GM18502 (cell line): ENCODE measurements around the gene CENPP.

ENCODE experiments used
- ATAC-seq: cut with Tn5 transposase; IDR thresholded peaks from one replicate; pipeline ENCODE4 v1.9.1; 2021; ENCODE audit warnings: mild to moderate bottlenecking; ENCODE audit not compliant: unreplicated experiment, poor library complexity

CENPP gene

DNA sequence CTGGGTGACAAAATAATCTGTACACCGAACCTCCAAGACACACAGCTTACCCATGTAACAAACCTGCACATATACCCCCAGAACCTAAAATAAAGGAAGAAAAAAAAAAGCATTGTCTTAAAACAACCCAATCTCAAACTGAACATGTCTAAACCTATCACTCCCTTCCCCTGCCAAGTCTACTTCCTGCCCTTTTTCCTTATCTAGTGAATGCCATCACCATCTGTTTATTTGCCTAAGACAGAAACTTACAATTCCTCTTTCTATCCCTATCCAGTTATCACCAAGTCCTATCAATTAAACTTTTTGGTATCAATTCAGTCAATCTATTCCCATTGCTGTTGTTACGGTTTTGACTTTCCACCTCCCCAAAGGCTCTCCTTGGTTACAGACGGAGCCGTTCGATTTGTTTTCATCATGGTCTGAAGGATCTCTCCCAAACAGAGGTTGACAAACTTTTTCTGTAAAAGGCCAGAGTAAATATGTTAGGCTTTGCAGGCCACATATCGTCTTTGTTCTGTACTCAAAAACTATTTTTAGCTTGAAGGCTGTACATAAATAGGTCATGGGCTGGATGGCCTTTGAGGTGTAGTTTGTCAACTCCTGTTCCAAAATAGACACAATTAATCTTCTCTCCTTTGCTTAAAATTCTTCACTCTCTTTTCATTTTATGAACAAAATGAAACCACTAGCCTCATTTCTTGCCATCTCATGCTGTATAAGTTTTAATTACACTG lies 12.7 kb upstream of the CENPP start:
- no peak for ATAC-seq

DNA sequence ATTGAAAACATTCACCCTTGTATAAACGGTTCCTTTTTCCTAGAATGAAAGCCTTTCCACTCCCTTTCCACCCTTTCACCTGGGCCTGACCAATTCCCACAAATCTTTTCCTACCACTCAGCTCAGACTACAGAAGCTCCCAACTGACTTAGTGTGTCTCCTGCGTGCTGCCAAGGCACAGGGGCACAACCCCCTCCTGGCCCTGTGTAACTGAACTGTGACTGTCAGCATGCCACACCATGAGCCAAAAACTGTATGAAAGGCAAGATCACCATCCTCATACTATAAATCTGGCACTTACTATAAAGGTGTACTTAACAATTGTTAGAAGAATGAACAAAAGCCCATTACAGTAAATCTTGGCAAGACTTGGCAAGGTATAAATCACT lies 12.1 kb upstream of the CENPP start:
- ATAC-seq: no peak

DNA sequence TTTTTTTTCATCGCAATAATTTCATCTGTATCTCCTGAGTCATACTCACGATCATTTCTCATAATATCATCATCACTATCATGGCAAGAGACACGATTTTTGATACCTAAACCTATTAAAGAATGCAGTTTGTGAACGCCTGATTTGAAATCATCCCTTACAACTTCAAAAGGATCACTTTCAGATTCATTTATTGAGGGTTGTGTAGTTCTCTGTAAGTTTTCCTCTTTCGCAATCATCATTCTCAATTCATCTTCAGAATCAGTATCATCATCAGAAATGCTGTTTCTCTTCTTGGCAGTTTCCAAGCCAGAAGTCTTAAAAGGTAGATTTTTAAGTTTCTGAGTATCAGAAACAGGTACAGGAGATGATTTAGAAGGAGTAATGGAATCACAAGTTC lies 10.3 kb upstream of the CENPP start:
- no peak for ATAC-seq

DNA sequence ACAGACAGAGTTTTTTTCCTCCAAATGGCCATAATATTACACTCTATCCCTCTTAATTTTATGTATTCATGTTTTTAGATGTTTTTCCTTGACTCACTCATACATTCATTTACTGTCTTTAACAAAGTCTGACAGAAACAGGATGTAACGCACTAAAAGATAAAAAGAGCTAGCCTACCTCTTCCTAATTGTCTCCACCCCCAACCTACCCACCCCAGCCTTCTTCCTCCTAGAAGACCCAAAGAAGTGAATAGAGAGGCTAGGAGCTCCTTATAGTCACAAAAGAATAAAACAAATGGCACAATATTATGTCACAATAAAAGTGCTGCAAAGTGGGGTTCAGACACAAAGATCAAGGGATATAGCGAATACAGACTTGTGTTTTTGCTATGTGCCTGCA lies 1.3 kb upstream of the CENPP start:
- no peak for ATAC-seq

DNA sequence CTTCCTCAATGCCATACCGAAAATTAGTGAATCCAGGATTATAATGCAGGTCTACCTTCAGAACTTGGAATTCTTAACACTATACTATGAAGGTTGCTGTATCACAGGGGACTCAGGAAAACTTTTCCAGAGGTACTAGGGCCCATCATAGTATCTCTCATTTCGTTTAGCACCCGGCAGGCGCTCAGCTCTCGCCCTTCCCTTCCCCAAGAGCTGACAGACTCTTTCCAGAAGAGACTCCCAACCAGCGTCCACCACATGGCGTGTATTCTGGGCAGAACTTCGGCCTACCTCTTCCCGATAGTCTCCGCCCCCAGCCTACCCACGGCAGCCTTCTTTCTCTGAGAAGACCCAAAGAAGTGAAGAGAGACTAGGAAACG lies 874 bp upstream of the CENPP start:
- peak; percentile 17 for ATAC-seq

DNA sequence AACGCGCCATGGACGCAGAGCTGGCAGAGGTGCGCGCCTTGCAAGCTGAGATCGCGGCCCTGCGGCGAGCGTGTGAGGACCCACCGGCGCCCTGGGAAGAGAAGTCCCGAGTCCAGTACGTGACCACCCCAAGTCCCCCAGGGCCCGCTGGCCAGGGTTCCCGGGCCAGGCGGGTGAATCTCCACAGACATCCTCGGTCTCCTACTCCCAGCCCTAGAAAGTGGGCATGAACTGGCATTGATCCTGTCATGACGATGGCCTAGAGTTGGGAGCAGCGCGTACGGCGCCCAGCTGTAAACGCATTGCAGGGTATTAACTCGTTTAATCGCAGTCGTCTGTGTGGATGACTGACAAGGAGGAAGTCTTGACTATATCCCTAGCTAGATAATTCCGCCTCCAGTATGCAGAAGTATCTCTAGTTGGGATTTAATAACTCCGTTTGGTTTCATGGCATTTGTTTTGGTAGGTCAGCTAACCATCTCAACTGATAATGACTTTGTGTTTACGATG lies 293 bp downstream of the CENPP start:
- ATAC-seq: peak; percentile 3

DNA sequence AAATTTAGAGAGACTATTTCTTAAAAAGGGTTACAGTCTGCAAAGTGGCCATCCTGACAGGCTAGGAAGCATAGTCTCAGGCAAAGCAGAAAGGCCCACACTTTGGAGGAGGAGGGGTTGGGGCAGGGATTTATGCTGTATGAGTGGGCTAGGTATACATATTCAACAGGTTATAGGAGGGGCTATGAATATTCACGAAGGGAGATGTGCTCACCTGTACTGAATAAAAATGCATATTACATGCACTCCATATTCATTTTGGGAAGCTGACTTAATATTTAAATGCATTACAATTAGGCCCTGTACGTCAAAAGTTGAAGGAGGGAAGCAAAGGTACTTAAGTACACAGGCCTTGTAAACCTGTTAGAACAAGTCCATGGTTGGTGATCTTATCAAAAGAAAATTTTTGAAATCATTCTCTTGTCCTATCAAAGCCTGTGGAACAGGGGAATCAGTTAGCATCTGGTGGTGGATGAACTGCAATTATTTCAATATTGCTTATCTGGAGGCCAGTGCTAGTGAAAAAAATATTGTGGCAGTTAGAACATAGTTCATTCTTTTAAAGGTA lies 1.6 kb downstream of the CENPP start:
- ATAC-seq: no peak

DNA sequence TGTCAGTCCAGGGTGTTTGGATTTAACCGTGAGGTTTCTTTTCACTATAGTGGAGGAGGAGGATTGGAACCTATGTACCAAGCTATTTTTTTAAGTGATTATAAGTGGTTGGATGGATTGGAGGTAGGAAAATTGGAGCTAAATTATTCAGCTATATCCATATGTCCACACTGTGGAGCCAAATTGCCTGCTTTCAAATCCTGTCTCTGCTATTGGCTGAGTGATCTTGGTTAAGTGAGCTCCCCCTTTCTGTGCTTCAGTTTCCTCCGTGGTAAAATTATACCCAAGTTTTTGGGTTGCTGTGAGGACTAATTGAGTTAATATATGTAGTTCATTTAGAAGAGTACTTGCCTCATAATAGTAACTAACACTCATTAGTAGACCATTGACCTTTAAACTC lies 2.5 kb downstream of the CENPP start:
- ATAC-seq: no peak

DNA sequence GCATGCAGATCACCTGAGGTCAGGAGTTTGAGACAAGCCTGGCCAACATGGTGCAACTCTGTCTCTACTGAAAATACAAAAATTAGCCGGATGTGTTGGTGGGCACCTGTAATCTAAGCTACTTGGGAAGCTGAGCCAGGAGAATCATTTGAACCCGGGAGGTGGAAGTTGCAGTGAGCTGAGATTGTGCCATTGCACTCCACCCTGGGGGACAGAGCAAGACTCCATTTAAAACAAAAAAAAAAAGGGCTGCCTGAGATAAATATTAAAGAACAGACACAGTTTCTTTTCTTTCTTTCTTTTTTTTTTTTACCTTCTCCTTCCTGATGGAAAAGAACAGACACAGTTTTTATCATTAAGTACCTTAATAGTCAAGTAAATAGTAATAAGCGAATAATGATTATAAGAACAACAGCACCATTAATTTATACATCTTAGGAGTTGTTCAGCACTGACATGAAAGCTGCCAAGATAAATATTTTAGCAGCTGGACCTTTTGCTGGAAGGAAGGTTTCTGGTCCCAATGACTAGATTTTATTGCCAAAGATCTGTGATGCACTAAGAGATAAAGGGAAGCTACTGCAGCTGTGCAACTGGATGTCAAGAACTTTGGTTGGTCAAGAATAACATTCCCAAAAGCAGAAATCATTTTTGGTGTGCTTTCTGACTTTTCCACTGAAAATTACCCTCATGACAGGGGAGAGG lies 7.0 kb downstream of the CENPP start:
- ATAC-seq: no peak

DNA sequence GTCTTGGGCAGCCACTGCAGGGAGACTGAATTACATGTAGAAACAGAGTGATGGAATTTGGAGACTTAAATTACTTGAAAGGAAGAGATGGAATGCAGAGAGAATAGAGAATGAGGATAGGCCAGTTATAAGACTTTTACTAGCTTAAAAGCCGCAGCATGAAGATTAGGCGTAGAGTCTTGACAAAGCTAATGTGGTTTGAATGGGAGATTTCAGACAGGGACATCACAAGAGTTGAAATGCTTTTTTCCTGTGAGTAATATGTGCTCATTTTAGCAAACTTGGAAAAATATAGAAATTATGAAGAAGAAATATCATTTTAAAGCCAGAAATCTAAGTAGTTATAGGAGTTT lies 7.5 kb downstream of the CENPP start:
- no peak for ATAC-seq

DNA sequence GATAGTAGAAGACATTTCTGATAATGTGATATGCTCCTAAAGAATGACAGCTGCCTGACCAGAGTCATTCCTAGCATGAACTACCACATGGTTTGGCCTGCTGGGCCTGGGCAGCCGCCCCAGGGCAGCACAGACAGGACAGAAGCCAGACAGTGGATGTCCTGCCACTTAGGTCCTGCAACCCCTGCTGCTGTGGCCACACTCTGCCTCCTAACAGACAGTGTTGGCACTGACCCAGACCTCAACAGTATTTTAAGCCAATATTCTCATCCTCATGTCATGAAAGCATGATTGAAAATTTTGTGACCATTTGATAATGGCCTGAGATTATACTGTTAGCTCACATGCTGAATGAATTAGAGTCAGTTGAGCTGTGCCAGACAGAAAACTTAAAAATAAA lies 15.8 kb downstream of the CENPP start:
- no peak for ATAC-seq

DNA sequence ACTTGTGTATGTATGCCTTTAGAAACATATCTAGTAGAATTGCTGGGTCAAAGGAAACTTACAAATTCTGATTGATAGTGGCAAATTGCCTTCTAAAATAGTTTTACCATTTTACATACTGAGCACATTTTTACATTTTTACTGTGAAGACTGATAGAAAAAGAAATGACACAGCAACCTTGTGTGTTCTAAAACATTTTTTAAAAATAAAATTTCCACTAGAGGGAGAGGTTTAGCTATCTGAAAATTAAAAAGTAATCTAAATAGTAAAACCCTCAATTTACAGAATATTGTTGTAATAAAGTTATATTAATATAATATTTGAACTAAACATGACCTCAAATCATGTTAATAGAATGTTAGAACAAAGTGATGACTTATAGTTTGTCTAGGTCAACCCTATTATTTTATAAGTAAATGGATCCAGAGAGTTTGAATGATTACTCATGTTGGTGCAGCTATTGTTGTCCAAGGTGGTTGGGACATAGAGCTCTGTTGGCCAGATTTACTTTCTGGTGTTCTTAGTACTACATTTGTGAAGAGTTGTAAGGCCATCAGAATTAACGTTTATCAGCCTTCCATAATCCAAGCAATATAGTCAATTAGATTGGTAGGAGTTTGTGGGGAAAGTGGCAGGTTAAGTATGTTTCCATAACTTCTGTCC lies 17.2 kb downstream of the CENPP start:
- ATAC-seq: no peak

DNA sequence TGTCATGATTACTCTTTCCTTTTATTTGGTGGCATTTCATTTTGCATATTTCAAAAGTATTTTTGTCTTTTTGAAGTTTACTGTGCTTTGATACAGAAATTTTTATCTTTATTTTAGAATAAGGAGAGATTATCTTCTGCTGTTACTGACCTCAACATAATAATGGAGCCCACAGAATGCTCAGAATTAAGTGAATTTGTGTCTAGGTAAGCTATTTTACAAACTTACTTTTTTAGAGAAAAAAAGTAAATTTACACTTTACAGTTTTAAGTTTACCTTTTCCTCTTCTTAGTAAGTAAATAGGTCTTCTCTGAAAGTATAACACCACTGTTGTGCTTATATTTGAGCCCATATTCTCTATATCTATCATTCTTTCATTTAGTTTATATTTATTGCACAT lies 19.8 kb downstream of the CENPP start:
- no peak for ATAC-seq

DNA sequence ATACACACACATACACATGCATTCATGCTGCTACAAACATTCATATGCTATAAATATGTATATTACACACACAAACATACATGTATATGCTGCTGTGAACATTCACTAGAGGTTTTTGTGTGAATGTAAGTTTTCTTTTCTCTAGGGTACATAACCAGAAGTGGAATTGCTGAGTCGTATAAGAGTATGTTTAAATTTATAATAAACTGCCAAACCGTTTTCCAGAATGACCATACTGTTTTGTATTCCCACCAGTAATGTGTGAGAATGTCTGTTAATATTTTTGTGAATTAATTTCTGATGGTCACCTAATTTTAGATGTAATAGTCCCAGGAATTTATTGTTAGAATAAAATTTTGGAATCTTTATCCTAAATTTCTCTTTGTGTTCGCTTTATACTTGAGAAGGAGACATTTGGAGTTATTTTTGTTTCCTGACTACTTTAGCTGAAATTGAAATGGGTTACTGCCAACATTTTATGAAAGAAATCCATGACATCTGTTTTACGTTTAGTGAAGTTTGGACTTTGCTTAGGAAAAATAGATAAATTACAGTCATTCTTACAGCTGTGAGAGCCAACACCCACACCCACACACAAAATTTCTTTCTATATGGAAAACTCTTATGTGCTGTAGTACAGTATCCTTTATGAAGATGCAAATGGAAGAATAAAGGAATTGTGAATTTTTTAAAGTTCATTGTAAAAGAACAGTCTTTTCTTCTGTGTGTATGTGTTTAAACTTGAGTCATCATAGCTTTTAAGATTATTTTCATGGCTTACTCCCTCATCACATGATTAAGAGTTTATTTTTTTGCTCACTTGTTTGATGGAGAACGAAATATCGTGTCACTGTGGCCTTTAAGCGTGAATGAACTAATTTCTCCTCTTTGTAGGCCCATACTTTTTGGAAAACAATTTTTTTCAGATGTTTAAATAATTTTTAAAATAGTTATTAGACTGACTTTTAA lies 24.3 kb downstream of the CENPP start:
- ATAC-seq: no peak

DNA sequence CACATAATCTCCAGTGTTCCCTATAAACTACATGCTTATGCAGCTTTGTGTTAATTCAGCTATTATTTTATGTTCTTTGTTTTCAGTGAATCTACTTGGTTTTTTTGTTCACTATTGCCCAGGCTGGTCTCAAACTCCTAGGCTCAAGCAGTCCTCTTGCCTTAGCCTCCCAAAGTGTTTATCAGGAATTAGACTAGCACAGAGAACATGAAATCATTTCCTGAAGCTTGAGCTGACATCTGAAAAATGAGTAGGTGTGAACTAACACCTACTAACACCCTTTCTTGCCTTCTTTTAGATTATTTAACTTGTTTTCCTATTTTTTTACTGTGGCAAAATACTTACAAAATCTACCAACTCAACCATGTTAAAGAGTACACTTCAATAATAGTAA lies 25.0 kb downstream of the CENPP start:
- no peak for ATAC-seq

DNA sequence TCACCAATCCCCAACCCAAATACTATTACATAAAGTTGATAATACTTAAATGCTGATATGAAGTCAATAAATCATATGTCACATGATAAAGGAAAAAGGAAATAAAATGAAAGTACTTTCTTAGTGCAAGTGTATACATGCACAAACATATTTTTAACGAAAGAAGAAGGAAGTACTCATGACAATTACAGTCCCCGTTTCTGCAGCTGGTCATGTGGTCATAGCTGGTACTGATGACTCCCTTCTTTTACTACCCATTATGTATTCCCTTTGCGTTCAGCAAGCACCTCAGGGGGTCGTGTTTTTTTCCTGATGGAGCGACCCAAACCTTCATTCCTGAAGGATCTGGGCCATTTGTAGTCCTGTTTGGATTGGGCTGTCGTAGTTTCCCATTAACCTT lies 27.3 kb downstream of the CENPP start:
- ATAC-seq: no peak

DNA sequence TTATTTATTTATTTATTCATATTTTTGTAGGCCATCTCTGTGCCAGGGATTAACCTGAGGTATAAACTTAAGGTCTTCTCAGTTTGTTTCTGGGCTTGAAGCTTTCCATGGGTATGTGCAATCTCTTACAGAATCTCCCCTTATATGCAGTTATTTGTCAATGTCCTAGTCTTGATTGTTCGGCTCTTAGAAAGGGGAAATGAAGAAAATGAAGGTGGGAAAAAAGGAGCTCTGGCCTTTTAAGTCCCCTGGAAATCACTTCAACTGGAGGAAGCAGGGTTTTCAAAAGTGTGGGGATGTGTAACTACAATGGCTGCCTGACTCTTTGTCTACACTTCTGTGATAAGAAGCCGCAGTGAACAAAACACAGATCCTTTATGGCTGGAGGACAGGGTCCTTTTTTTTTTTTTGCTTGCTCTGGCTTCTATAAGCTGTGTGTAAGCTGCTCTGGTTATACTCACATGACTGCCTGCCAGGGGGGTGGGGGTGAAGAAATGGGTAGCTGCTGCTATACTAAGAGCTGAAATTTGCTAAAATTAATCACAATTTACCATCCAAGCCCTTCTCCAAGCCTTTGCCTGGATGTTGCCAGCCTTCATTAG lies 33.7 kb downstream of the CENPP start:
- no peak for ATAC-seq

DNA sequence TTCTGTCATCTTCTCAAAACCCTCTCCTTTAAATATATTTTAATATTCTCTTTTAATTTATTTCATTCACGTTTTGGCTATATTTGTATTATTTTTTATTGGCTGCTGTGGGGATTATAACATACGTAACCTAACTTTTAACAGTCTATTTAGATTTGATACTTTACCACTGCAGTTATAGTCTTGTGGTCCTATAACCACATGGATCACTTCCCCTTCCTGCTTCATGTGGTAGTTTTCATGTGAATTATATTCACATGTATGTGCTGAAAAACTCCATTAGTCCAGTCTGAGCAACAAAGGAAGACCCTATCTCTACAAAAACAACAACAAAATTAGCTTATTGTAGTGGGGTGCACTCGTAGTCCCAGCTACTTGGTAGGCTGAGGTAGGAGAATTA lies 34.3 kb downstream of the CENPP start:
- ATAC-seq: no peak

DNA sequence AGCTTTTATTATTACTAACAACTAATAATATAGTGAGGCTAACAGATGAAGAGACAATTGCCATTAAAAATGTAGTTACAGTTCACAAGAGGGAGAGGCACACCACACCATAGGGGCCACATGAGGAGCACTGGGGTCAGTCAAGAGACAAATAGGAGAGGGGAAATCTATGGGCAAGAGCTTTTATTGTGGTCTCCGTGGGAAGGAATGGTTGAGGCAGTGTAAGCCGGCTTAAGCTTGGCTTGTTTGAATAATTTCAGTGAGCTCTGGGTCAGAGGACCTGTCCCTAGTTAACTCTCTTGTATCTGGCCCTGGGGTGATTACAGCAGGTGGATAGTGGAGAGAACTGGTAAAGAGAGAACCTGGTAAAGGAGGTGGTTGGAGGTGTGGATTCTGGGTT lies 43.3 kb downstream of the CENPP start:
- no peak for ATAC-seq

DNA sequence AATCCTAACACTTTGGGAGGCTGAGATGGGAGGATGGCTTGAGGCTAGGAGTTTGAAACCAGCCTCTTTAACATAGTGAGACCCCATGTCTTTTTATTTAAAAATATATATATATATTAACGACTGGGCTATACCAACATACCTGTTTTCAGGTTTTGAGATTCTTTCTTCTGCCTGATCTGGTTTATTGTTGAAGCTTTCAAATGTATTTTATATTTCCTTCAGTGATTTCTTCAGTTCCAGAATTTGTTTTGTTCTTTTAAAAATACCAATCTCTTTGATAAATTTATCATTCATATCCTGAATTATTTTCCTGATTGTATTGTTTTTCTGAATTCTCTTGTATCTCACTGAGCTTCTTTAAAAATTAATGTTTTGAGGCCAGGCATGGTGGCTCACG lies 47.4 kb downstream of the CENPP start:
- no peak for ATAC-seq
